ENCODE results near the gene USP1. TPM values are rescaled to one million over a fixed set of nuclear protein-coding genes. Genes with fewer than 3 reads are reported as not detected.

Gene USP1
- total and polyA plus RNA-seq, 7 donors, result 8.4 to 19.3 (median 14.2) TPM

DNA sequence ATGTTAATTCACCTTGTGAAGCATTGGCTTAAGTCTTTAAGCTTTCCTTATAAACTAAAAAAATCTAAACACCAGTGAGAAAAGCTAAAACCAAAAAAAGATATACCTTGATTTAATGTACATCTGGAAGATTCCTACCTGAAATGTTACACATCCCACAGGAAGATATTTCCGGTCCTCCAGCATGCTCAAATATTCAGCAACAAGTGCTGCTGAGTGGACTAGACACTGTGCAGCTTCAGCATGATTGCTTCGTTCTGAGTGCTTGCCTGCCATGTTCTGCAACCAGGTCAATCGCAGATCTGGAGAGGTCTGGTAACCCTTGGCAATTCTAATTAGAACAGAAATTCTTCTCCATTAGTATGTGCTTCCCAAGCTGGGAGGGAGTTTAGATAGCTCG, 57.3 kb downstream of the USP1 start:
- Histone ChIP-seq H3K9me3 (no peaks in the 10 kb centered on the region), H3K27ac (no peak overlapping the region), H3K4me1 (no peaks in the 10 kb centered on the region), H3K36me3 (ENCODE audit: insufficient read depth in 1 of 2, low read depth in 1 of 2) (peaks cover 0 to 56% of the 10 kb centered on the region in 2 donors), H3K27me3 (ENCODE audit: insufficient read depth in 3 of 3, low read length in 2 of 3) (no peaks in the 10 kb centered on the region), H3K4me3 (no peak overlapping the region)
- 95 to 97% (median 96%) methylated on average over 4 of the region's 4 CpGs for WGBS, 3 donors
- intact Hi-C loops (cut with DNase I), result no loop called here
- TF ChIP-seq, protein P1, sequence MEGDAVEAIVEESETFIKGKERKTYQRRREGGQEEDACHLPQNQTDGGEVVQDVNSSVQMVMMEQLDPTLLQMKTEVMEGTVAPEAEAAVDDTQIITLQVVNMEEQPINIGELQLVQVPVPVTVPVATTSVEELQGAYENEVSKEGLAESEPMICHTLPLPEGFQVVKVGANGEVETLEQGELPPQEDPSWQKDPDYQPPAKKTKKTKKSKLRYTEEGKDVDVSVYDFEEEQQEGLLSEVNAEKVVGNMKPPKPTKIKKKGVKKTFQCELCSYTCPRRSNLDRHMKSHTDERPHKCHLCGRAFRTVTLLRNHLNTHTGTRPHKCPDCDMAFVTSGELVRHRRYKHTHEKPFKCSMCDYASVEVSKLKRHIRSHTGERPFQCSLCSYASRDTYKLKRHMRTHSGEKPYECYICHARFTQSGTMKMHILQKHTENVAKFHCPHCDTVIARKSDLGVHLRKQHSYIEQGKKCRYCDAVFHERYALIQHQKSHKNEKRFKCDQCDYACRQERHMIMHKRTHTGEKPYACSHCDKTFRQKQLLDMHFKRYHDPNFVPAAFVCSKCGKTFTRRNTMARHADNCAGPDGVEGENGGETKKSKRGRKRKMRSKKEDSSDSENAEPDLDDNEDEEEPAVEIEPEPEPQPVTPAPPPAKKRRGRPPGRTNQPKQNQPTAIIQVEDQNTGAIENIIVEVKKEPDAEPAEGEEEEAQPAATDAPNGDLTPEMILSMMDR (IDR thresholded peaks at IDR 0.05), result no peak
- no peak for DNase-seq
- no peak for ATAC-seq

GRCh38 chr1:62500210-62500609, 63.4 kb downstream of the USP1 start:
- no peaks in the 10 kb centered on the region for H3K9me3 ChIP-seq
- peaks cover 0 to 14% of the 10 kb centered on the region in 2 donors for H3K36me3 ChIP-seq (ENCODE audit: insufficient read depth in 1 of 2, low read depth in 1 of 2)
- no peak overlapping the region for H3K4me3 ChIP-seq
- no peak overlapping the region for H3K27ac ChIP-seq
- ATAC-seq (no peak), DNase-seq (no peak)
- H3K27me3 ChIP-seq (ENCODE audit: insufficient read depth in 3 of 3, low read length in 2 of 3), result no peaks in the 10 kb centered on the region
- no peaks in the 10 kb centered on the region for H3K4me1 ChIP-seq
- TF ChIP-seq, protein P1 (IDR thresholded peaks at IDR 0.05), result no peak
- intact Hi-C loops (cut with DNase I), result no loop called here

Other genes with a start within 250 kb of the USP1 start
- gene L1TD1, start 242.2 kb upstream of the USP1 start, total RNA-seq, result under 1 TPM in 1 of 4 donors, not detected in 3; 0.06 TPM
- gene L1TD1, start 242.2 kb upstream of the USP1 start, polyA plus RNA-seq, result under 1 TPM; 0.01 to 0.04 (median 0.04) TPM
- gene KANK4, start 117.6 kb upstream of the USP1 start, total RNA-seq, result under 1 TPM in 2 of 4 donors, not detected in 2; 0.12 to 0.21 TPM
- gene KANK4, start 117.6 kb upstream of the USP1 start, polyA plus RNA-seq, result 1 to 10 TPM in 1 of 3 donors, under 1 TPM in 1, not detected in 1; 0.09 to 1.1 TPM
- not detected for gene ANGPTL3, start 160.5 kb downstream of the USP1 start, total RNA-seq
- not detected for gene ANGPTL3, start 160.5 kb downstream of the USP1 start, polyA plus RNA-seq

Measured in psoas muscle (tissue), 8 donors.